B cell (primary cell): Measurements from ENCODE around the gene PRR11. TPM values are rescaled to one million over a fixed set of nuclear protein-coding genes. Genes with fewer than 3 reads are reported as not detected.

Source experiments
- ATAC-seq: fragments of 200-7000 bp; cut with Tn5 transposase; one replicate; pipeline ENCODE4 v1.10.0; 2021; ENCODE audit warnings: low read depth, mild to moderate bottlenecking, moderate number of reproducible peaks, moderate library complexity
- CTCF ChIA-PET: fragments of 350-600 bp; sonication (Branson Sonifier 250); formaldehyde crosslinking; loops from one replicate; lab custom pipeline; 2021; ENCODE audit warnings: antibody characterized with exemption, inconsistent platforms; lab: Charles Lee
- POLR2A ChIA-PET: fragments of 350-600 bp; sonication (Branson Sonifier 250); formaldehyde crosslinking; loops from one replicate; lab custom pipeline; 2021; ENCODE audit warnings: antibody characterized with exemption; lab: Charles Lee
- DNase-seq: peaks from one replicate; pipeline ENCODE4 v3.0.0; 2013
- H2AFZ ChIP-seq: 2 replicates; pipeline ENCODE4 v1.6.1; 2012; ENCODE audit warnings: mild to moderate bottlenecking, low read depth, low read length; ENCODE audit not compliant: insufficient read depth, poor library complexity, severe bottlenecking
- H3K27ac ChIP-seq, 2 donors: 1 replicate in 1 of 2; 2 replicates in 1 of 2; pipeline ENCODE4 v1.5.1; 2012 to 2013; ENCODE audit warnings: low read length in 2 of 2, mild to moderate bottlenecking in 2 of 2, moderate library complexity in 1 of 2
- H3K27me3 ChIP-seq, 4 experiments: fragments of 200-600 bp in 1 of 4; sonication (generic) in 1 of 4; replicated peaks in 1 of 4; 1 replicate in 2 of 4; 2 replicates in 2 of 4; pipeline versions ENCODE4 v1.6.1 to v1.7.0; 2013 to 2016; ENCODE audit warnings: low read length in 3 of 4, mild to moderate bottlenecking in 2 of 4, mixed read lengths in 1 of 4, moderate library complexity in 1 of 4; ENCODE audit not compliant: insufficient read depth in 4 of 4, control insufficient read depth in 3 of 4; ENCODE audit errors: control extremely low read depth in 1 of 4
- H3K36me3 ChIP-seq, 2 experiments: replicated peaks in 1 of 2; 1 replicate in 1 of 2; 2 replicates in 1 of 2; pipeline versions ENCODE4 v1.6.1 to v1.7.1; 2013; ENCODE audit warnings: low read length in 1 of 2; ENCODE audit not compliant: insufficient read depth in 2 of 2, control insufficient read depth in 1 of 2; ENCODE audit errors: control extremely low read depth in 1 of 2, extremely low read depth in 1 of 2
- H3K4me1 ChIP-seq, 2 donors: fragments of 200-600 bp in 1 of 2; sonication (generic) in 1 of 2; 1 replicate in 1 of 2; 2 replicates in 1 of 2; pipeline versions ENCODE4 v1.5.1 to v1.6.1; 2013 to 2017; ENCODE audit warnings: low read length in 2 of 2; ENCODE audit not compliant: control insufficient read depth in 2 of 2, insufficient read depth in 2 of 2
- H3K4me2 ChIP-seq: replicated peaks from 2 replicates; pipeline ENCODE3; 2012; ENCODE audit warnings: mild to moderate bottlenecking, low read depth, low read length; ENCODE audit not compliant: poor library complexity, severe bottlenecking
- H3K4me3 ChIP-seq, 5 experiments: fragments of 200-600 bp in 1 of 5; sonication (generic) in 1 of 5; 1 replicate in 3 of 5; 2 replicates in 2 of 5; pipeline versions ENCODE4 v1.5.1 to v1.7.0; 2011 to 2016; ENCODE audit warnings: low read length in 4 of 5, mild to moderate bottlenecking in 4 of 5, low read depth in 2 of 5, control low read depth in 1 of 5, moderate library complexity in 1 of 5; ENCODE audit not compliant: insufficient read depth in 1 of 5; ENCODE audit errors: control extremely low read depth in 1 of 5, extremely low read depth in 1 of 5
- H3K79me2 ChIP-seq: fragments of 200-600 bp; sonication (generic); one replicate; pipeline ENCODE4 v1.6.0; 2016; ENCODE audit warnings: low read length; ENCODE audit not compliant: control insufficient read depth, insufficient read depth
- H3K9ac ChIP-seq: fragments of 200-600 bp; sonication (generic); 2 replicates; pipeline ENCODE4 v1.6.1; 2017; ENCODE audit warnings: mild to moderate bottlenecking, low read length, moderate library complexity
- H3K9me3 ChIP-seq, 3 donors: one replicate each; pipeline versions ENCODE4 v1.6.1 to v1.7.1; 2013; ENCODE audit warnings: low read length in 2 of 3; ENCODE audit not compliant: control insufficient read depth in 2 of 3, insufficient read depth in 1 of 3; ENCODE audit errors: control extremely low read depth in 1 of 3
- H4K20me1 ChIP-seq: 2 replicates; pipeline ENCODE4 v1.6.0; 2012; ENCODE audit warnings: mild to moderate bottlenecking, low read length; ENCODE audit not compliant: insufficient read depth, control insufficient read depth, poor library complexity, severe bottlenecking
- H3K27ac Mint-ChIP-seq: one replicate; pipeline ENCODE4 v1.8.0; 2021; ENCODE audit warnings: mixed read lengths
- H3K27me3 Mint-ChIP-seq: one replicate; pipeline ENCODE4 v1.8.0; 2021; ENCODE audit warnings: mixed read lengths
- H3K4me1 Mint-ChIP-seq: one replicate; pipeline ENCODE4 v1.8.0; 2021; ENCODE audit warnings: mixed read lengths
- H3K4me3 Mint-ChIP-seq: one replicate; pipeline ENCODE4 v1.8.0; 2021; ENCODE audit warnings: mixed read lengths
- H3K9me3 Mint-ChIP-seq: one replicate; pipeline ENCODE4 v1.8.0; 2022; ENCODE audit warnings: mixed read lengths; ENCODE audit not compliant: insufficient read depth
- EZH2 ChIP-seq: IDR thresholded peaks from 2 replicates; pipeline ENCODE4 v1.6.1; 2012; ENCODE audit warnings: borderline replicate concordance, low read depth, mild to moderate bottlenecking, moderate library complexity, low read length; ENCODE audit not compliant: insufficient read depth, poor library complexity, severe bottlenecking
- WGBS: methylation state at CpG from one replicate; pipeline ENCODE4 v1.1.5; 2013; ENCODE audit warnings: missing lambda C conversion rate; ENCODE audit not compliant: insufficient coverage; 5-methylcytosine and 5-hydroxymethylcytosine counted together
- intact Hi-C: fragments of 100-400 bp; cut with micrococcal nuclease; formaldehyde crosslinking; loops from one replicate; pipeline ENCODE4 v1.10.0; 2022
- polyA plus RNA-seq: library from polyadenylated mRNA; depleted of rRNA; stranded (reverse); fragments of >200 nt; gene quantifications from 2 replicates; pipeline ENCODE4 v1.2.3, GENCODE V29; 2012
- total RNA-seq, 2 donors: library from RNA; stranded (reverse); fragments of 120-200 nt in 1 of 2; gene quantifications; 1 replicate in 1 of 2; 2 replicates in 1 of 2; pipeline versions ENCODE4 v1.2.3 to v1.2.4, GENCODE V29; 2013 to 2022
- TF ChIP-seq, protein P1 (sequence below): fragments of 200-600 bp; IDR thresholded peaks from one replicate; pipeline ENCODE4 v1.8.0; 2022; ENCODE audit warnings: antibody characterized with exemption, mild to moderate bottlenecking

The PRR11 gene
- total and polyA plus RNA-seq, 2 donors (not counting 1 experiment from before 2014, with no cell fraction given): 1.2 to 1.5 TPM

DNA sequence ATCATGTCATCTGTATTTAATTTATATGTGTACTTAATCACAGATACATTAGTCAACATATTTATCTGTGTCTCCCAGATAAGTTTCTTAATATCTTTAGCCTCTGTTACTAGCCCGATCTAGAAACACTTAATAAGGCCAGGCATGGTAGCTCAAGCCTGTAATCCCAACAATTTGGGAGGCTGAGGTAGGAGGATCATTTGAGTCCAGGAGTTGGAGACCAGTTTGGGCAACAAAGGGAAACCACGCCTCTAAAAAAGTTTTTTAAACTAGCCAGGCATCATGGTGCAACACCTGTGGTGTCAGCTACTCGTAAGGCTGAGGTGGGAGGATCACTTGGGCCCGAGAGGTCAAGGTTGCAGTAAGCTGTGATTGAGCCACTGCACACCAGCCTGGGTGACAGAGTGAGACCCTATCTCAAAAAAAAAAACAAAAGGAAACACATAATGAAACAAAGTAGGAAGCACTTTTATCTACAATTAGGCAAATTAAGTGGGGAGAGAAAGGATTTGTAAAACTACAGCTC, 9.9 kb upstream of the PRR11 start:
- H3K36me3 ChIP-seq: no peaks in the 10 kb centered on the region
- no peaks in the 10 kb centered on the region for H4K20me1 ChIP-seq
- H2AFZ ChIP-seq: no peak overlapping the region
- H3K27me3 Mint-ChIP-seq: no peaks in the 10 kb centered on the region
- H3K79me2 ChIP-seq: peaks cover 95% of the 10 kb centered on the region
- ATAC-seq: no peak
- TF ChIP-seq, protein P1, sequence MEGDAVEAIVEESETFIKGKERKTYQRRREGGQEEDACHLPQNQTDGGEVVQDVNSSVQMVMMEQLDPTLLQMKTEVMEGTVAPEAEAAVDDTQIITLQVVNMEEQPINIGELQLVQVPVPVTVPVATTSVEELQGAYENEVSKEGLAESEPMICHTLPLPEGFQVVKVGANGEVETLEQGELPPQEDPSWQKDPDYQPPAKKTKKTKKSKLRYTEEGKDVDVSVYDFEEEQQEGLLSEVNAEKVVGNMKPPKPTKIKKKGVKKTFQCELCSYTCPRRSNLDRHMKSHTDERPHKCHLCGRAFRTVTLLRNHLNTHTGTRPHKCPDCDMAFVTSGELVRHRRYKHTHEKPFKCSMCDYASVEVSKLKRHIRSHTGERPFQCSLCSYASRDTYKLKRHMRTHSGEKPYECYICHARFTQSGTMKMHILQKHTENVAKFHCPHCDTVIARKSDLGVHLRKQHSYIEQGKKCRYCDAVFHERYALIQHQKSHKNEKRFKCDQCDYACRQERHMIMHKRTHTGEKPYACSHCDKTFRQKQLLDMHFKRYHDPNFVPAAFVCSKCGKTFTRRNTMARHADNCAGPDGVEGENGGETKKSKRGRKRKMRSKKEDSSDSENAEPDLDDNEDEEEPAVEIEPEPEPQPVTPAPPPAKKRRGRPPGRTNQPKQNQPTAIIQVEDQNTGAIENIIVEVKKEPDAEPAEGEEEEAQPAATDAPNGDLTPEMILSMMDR: no peak
- TF ChIP-seq EZH2: no peak
- H3K4me3 Mint-ChIP-seq: no peak overlapping the region
- 100% methylated on average over 2 of the region's 4 CpGs for WGBS
- CTCF ChIA-PET: no interaction called here
- H3K9ac ChIP-seq: no peak overlapping the region
- no peak for DNase-seq
- H3K27me3 ChIP-seq: no peaks in the 10 kb centered on the region
- peaks cover 2% of the 10 kb centered on the region for H3K4me1 Mint-ChIP-seq
- POLR2A ChIA-PET: no interaction called here
- intact Hi-C loops: no loop called here
- H3K27ac ChIP-seq: no peak overlapping the region
- H3K4me2 ChIP-seq: no peak overlapping the region
- no peak overlapping the region for H3K27ac Mint-ChIP-seq
- H3K9me3 ChIP-seq: no peaks in the 10 kb centered on the region
- H3K4me1 ChIP-seq: no peaks in the 10 kb centered on the region
- no peaks in the 10 kb centered on the region for H3K9me3 Mint-ChIP-seq
- H3K4me3 ChIP-seq: no peak overlapping the region

GRCh38 chr17:59149051-59149450, 6.5 kb upstream of the PRR11 start:
- intact Hi-C loops: no loop called here
- peaks cover 12% of the 10 kb centered on the region for H3K4me1 Mint-ChIP-seq
- H3K27ac Mint-ChIP-seq: no peak overlapping the region
- H4K20me1 ChIP-seq: no peaks in the 10 kb centered on the region
- H3K4me2 ChIP-seq: no peak overlapping the region
- H3K9me3 Mint-ChIP-seq: no peaks in the 10 kb centered on the region
- no peaks in the 10 kb centered on the region for H3K27me3 ChIP-seq
- H3K4me3 ChIP-seq: no peak overlapping the region
- no CpG with 5 or more reads among the region's 2 CpGs for WGBS
- no peak for DNase-seq
- H2AFZ ChIP-seq: no peak overlapping the region
- H3K9me3 ChIP-seq: no peaks in the 10 kb centered on the region
- no peak for ATAC-seq
- TF ChIP-seq EZH2: no peak
- TF ChIP-seq, protein P1: no peak
- H3K27ac ChIP-seq: no peak overlapping the region
- H3K9ac ChIP-seq: no peak overlapping the region
- H3K79me2 ChIP-seq: peaks cover 92% of the 10 kb centered on the region
- H3K27me3 Mint-ChIP-seq: no peaks in the 10 kb centered on the region
- no peaks in the 10 kb centered on the region for H3K36me3 ChIP-seq
- peaks cover 2 to 6% of the 10 kb centered on the region in 2 donors for H3K4me1 ChIP-seq
- H3K4me3 Mint-ChIP-seq: no peak overlapping the region
- ChIA-PET CTCF (no interaction called here), POLR2A (no interaction called here)
